Panc1 (cell line): ENCODE data around the gene FHL5. TPM values are rescaled to one million over a fixed set of nuclear protein-coding genes. Genes with fewer than 3 reads are reported as not detected.

ENCODE experiments used
- ATAC-seq: fragments of 200-7000 bp; cut with Tn5 transposase; 2 replicates; pipeline ENCODE4 v1.9.1; 2020; ENCODE audit warnings: mild to moderate bottlenecking, moderate library complexity
- BruUV-seq: library from RNA; stranded (reverse); fragments of 400-500 nt; replicated peaks from 2 replicates; lab custom pipeline; 2021; lab: Mats Ljungman, UMichigan
- CTCF ChIA-PET: fragments of 300-600 bp; sonication (Branson Sonifier 250); formaldehyde crosslinking; loops from one replicate; lab custom pipeline; 2022; ENCODE audit warnings: antibody characterized with exemption; lab: Charles Lee
- POLR2A ChIA-PET: fragments of 300-600 bp; sonication (Branson Sonifier 250); formaldehyde crosslinking; loops from one replicate; lab custom pipeline; 2022; ENCODE audit warnings: antibody characterized with exemption; lab: Charles Lee
- DNase-seq: peaks from one replicate; pipeline ENCODE4 v3.0.0-alpha.2; 2010; ENCODE audit warnings: low read depth, low spot score
- H3K27ac ChIP-seq: 2 replicates; pipeline ENCODE4 v1.5.1; 2011; ENCODE audit warnings: mild to moderate bottlenecking, low read length, inconsistent platforms
- H3K27me3 ChIP-seq: fragments of 200-500 bp; sonication (Bioruptor generic); 2 replicates; pipeline ENCODE4 v1.6.0; 2014; ENCODE audit warnings: low read length, inconsistent platforms; ENCODE audit not compliant: control insufficient read depth, insufficient read depth
- H3K36me3 ChIP-seq: fragments of 200-500 bp; sonication (Bioruptor generic); 2 replicates; pipeline ENCODE4 v1.5.1; 2014; ENCODE audit warnings: inconsistent platforms, mild to moderate bottlenecking, low read length, moderate library complexity; ENCODE audit not compliant: control insufficient read depth, insufficient read depth
- H3K4me1 ChIP-seq: 2 replicates; pipeline ENCODE4 v1.5.1; 2011; ENCODE audit warnings: inconsistent platforms, mild to moderate bottlenecking, low read length, moderate library complexity; ENCODE audit not compliant: control insufficient read depth, insufficient read depth
- H3K4me3 ChIP-seq, 2 experiments: 2 replicates each; pipeline ENCODE4 v1.5.1; 2011 to 2012; ENCODE audit warnings: low read depth in 2 of 2, low read length in 2 of 2, mild to moderate bottlenecking in 2 of 2, inconsistent platforms in 1 of 2, moderate library complexity in 1 of 2
- H3K9me3 ChIP-seq: fragments of 200-500 bp; sonication (Bioruptor generic); 2 replicates; pipeline ENCODE4 v1.5.1; 2014; ENCODE audit warnings: low read depth, mild to moderate bottlenecking, inconsistent platforms, low read length, moderate library complexity; ENCODE audit not compliant: control insufficient read depth, insufficient read depth
- CTCF ChIP-seq: fragments of 450-650 bp; IDR thresholded peaks from 2 replicates; pipeline ENCODE4 v1.5.1; 2017; ENCODE audit warnings: mild to moderate bottlenecking
- POLR2AphosphoS5 ChIP-seq: IDR thresholded peaks from 2 replicates; pipeline ENCODE4 v1.6.1; 2012; ENCODE audit warnings: mild to moderate bottlenecking, low read depth, low read length, moderate library complexity
- REST ChIP-seq, 2 experiments: IDR thresholded peaks; 2 replicates each; pipeline ENCODE4 v1.6.1; 2011 to 2012; ENCODE audit warnings: low read depth in 2 of 2, control low read depth in 1 of 2, low read length in 1 of 2, mild to moderate bottlenecking in 1 of 2, moderate library complexity in 1 of 2; ENCODE audit not compliant: insufficient read depth in 1 of 2
- SIN3A ChIP-seq: IDR thresholded peaks from 2 replicates; pipeline ENCODE4 v1.6.1; 2012; ENCODE audit warnings: low read depth, mild to moderate bottlenecking, low read length, moderate library complexity, borderline replicate concordance; ENCODE audit not compliant: insufficient read depth
- TCF7L2 ChIP-seq: IDR thresholded peaks from 2 replicates; pipeline ENCODE4 v1.6.1; 2011; ENCODE audit warnings: mild to moderate bottlenecking, low read depth, low read length, inconsistent platforms
- in situ Hi-C: cut with HindIII; loops from 2 replicates; pipeline ENCODE4 v1.10.0; 2016; ENCODE audit warnings: low sequenced_read_pairs, low pct_unique_long_range_greater_than_20kb
- intact Hi-C: fragments of 100-400 bp; cut with micrococcal nuclease; formaldehyde crosslinking; loops from one replicate; pipeline ENCODE4 v1.10.0; 2022; ENCODE audit not compliant: unreplicated experiment
- total RNA-seq: library from RNA; stranded (reverse); gene quantifications from one replicate; pipeline ENCODE4 v1.2.1, GENCODE V29; 2021; ENCODE audit not compliant: unreplicated experiment

The FHL5 gene
- total RNA-seq, 1 experiment from 2014 or later = not detected

- intact Hi-C loops = no loop called here
- no peak for TF ChIP-seq REST (IDR thresholded peaks at IDR 0.05; ENCODE audit: insufficient read depth in 1 of 2, low read depth in 2 of 2, low read length in 1 of 2)
- no peak for TF ChIP-seq POLR2AphosphoS5
- no peak for TF ChIP-seq TCF7L2
- Histone ChIP-seq H3K27ac (no peak overlapping the region), H3K9me3 (no peaks in the 10 kb centered on the region), H3K27me3 (0 out of 2 replicates have a peak, but pooled peaks cover 2% of the 10 kb centered on the region), H3K36me3 (no peaks in the 10 kb centered on the region), H3K4me3 (no peak overlapping the region), H3K4me1 (no peaks in the 10 kb centered on the region)
- no peak for ATAC-seq
- ChIA-PET POLR2A (no interaction called here), CTCF (no interaction called here)
- no peak for DNase-seq
- BruUV-seq = no TSS peak
- in situ Hi-C loops = no loop called here
Observed at GRCh38 chr6:96604420-96604819, 41.5 kb downstream of the FHL5 start.

GRCh38 chr6:96608074-96608473, 45.1 kb downstream of the FHL5 start:
- H3K27me3 ChIP-seq = no peaks in the 10 kb centered on the region
- in situ Hi-C loops (no loop called here), intact Hi-C loops (no loop called here)
- TF ChIP-seq SIN3A (no peak), REST (IDR thresholded peaks at IDR 0.05; ENCODE audit: insufficient read depth in 1 of 2, low read depth in 2 of 2, low read length in 1 of 2) (no peak), CTCF (no peak), POLR2AphosphoS5 (no peak), TCF7L2 (no peak)
- H3K4me3 ChIP-seq = no peak overlapping the region
- ChIA-PET POLR2A (no interaction called here), CTCF (no interaction called here)
- no peaks in the 10 kb centered on the region for H3K9me3 ChIP-seq
- ATAC-seq = no peak
- no TSS peak for BruUV-seq
- no peaks in the 10 kb centered on the region for H3K4me1 ChIP-seq
- no peak for DNase-seq
- no peak overlapping the region for H3K27ac ChIP-seq
- H3K36me3 ChIP-seq = no peaks in the 10 kb centered on the region
